WTC11 (cell line): ENCODE data around the gene DMPK.

Experiments used
- JAZF1 ChIP-seq: fragments of 250-450 bp; sonication (Bioruptor Pico); IDR thresholded peaks from 2 replicates; pipeline ENCODE4 v1.9.0; 2021; ENCODE audit warnings: moderate library complexity, mild to moderate bottlenecking, inconsistent platforms
- TF ChIP-seq, protein P1 (sequence below): fragments of 200-600 bp; IDR thresholded peaks from 2 replicates; pipeline ENCODE4 v1.8.0; 2022; ENCODE audit warnings: antibody characterized with exemption
- TF ChIP-seq, protein P2 (sequence below): sonication (generic); formaldehyde crosslinking; IDR thresholded peaks from 2 replicates; pipeline ENCODE4 v1.8.1; 2023; ENCODE audit warnings: mild to moderate bottlenecking, missing genetic modification reagents
- TF ChIP-seq, protein P3 (sequence below): sonication (generic); formaldehyde crosslinking; IDR thresholded peaks from 2 replicates; pipeline ENCODE4 v1.8.0; 2022; ENCODE audit warnings: mild to moderate bottlenecking, missing genetic modification reagents

DNA sequence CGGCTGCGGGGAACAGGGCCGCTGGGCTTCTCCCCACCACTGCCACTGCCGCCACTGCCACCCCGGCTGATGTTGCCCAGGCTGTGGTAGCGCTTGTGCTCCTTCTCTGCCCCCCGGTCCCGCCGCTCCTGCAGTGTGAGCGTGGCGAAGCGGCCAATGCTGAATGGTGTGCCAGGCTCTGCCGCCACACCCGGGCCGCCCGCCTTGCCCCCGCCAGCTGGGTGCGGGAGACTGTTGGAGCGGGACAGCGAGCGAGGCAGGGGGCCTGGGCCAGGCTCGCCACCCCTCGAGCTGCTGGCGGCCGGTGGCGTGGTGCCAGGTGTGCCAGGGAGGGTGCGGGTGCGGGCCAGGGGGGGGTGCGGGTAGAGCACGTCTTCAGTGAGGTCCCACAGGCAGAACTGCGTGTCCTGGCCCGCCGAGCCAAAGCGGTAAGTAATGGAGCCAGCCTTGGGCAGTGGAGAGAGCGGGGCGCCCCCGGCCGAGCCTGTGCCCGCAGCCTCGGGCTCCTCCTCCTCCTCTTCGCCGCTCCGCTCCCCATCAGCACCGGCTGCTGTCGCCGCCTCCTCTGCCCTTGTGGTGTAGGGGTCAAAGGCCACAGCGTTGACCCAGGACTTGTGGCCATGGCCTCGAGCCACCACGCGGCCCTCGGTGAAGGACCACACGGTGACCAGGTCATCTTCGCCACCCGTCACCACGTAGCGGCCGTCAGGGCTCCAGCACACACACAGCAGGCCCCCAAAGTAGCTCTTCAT, 3.7 kb upstream of the DMPK start:
- TF ChIP-seq, protein P1, sequence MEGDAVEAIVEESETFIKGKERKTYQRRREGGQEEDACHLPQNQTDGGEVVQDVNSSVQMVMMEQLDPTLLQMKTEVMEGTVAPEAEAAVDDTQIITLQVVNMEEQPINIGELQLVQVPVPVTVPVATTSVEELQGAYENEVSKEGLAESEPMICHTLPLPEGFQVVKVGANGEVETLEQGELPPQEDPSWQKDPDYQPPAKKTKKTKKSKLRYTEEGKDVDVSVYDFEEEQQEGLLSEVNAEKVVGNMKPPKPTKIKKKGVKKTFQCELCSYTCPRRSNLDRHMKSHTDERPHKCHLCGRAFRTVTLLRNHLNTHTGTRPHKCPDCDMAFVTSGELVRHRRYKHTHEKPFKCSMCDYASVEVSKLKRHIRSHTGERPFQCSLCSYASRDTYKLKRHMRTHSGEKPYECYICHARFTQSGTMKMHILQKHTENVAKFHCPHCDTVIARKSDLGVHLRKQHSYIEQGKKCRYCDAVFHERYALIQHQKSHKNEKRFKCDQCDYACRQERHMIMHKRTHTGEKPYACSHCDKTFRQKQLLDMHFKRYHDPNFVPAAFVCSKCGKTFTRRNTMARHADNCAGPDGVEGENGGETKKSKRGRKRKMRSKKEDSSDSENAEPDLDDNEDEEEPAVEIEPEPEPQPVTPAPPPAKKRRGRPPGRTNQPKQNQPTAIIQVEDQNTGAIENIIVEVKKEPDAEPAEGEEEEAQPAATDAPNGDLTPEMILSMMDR, result no peak
- no peak for TF ChIP-seq JAZF1 (CRISPR knock-in tag)
- TF ChIP-seq, protein P2, sequence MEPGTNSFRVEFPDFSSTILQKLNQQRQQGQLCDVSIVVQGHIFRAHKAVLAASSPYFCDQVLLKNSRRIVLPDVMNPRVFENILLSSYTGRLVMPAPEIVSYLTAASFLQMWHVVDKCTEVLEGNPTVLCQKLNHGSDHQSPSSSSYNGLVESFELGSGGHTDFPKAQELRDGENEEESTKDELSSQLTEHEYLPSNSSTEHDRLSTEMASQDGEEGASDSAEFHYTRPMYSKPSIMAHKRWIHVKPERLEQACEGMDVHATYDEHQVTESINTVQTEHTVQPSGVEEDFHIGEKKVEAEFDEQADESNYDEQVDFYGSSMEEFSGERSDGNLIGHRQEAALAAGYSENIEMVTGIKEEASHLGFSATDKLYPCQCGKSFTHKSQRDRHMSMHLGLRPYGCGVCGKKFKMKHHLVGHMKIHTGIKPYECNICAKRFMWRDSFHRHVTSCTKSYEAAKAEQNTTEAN, result no peak
- TF ChIP-seq, protein P3, sequence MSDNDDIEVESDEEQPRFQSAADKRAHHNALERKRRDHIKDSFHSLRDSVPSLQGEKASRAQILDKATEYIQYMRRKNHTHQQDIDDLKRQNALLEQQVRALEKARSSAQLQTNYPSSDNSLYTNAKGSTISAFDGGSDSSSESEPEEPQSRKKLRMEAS, result no peak
